ENCODE data around the gene CCND3. TPM values are rescaled to one million over a fixed set of nuclear protein-coding genes. Genes with fewer than 3 reads are reported as not detected.

Gene CCND3
- total RNA-seq, 2 donors from 2014 or later, result 145 to 153 TPM

DNA sequence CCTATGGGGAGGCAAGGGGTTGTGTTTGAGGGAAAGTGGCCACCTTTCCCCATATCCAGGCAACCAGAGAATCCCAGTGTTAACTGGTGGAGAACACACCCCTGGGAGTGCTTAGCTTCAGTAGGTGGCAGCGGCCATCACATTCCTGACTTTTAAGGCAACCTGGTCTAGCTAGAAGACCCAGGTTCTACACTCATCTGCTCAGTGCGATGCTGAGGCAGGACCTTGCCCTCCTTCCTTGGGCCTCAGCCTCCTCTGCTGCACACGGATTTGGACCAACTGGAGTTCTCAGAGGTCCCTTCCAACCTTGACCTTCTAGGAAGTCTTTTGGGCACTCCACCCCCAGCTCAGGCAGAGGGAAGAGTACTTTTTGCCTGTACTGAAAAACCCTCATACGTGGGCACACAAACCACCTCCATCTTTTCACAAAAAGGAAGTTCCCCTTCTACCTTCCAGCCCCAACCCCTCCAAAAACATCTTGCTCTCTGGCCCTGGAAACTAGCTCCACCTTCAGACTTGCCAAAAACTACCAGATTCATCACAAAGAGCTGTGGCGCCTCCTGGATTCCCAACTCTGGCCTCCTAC is 2.9 kb downstream of the CCND3 start:
- WGBS, result 70% methylated on average over 5 of the region's 5 CpGs
- H3K4me3 ChIP-seq, result no peak overlapping the region
- TF ChIP-seq POLR2A (IDR thresholded peaks at IDR 0.05), result no peak
- no peak for TF ChIP-seq POLR2AphosphoS5 (IDR thresholded peaks at IDR 0.05)
- TF ChIP-seq, protein P1, sequence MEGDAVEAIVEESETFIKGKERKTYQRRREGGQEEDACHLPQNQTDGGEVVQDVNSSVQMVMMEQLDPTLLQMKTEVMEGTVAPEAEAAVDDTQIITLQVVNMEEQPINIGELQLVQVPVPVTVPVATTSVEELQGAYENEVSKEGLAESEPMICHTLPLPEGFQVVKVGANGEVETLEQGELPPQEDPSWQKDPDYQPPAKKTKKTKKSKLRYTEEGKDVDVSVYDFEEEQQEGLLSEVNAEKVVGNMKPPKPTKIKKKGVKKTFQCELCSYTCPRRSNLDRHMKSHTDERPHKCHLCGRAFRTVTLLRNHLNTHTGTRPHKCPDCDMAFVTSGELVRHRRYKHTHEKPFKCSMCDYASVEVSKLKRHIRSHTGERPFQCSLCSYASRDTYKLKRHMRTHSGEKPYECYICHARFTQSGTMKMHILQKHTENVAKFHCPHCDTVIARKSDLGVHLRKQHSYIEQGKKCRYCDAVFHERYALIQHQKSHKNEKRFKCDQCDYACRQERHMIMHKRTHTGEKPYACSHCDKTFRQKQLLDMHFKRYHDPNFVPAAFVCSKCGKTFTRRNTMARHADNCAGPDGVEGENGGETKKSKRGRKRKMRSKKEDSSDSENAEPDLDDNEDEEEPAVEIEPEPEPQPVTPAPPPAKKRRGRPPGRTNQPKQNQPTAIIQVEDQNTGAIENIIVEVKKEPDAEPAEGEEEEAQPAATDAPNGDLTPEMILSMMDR (IDR thresholded peaks at IDR 0.05), result no peak
- H3K4me1 ChIP-seq (replicated peaks), result peaks cover 10% of the 10 kb centered on the region
- DNase-seq (ENCODE audit: low spot score), result no peak
- no peak overlapping the region for H3K27ac ChIP-seq
- intact Hi-C loops (cut with DNase I), result loop anchor here (5.0 kb wide), 1 partner anchor 156 kb away; the partner anchor contains the start of gene PRICKLE4
- H3K27me3 ChIP-seq (replicated peaks; ENCODE audit: insufficient read depth), result no peaks in the 10 kb centered on the region
- H3K36me3 ChIP-seq, result peaks cover 4 to 7% of the 10 kb centered on the region in 2 donors
- H3K9me3 ChIP-seq, result no peaks in the 10 kb centered on the region

DNA sequence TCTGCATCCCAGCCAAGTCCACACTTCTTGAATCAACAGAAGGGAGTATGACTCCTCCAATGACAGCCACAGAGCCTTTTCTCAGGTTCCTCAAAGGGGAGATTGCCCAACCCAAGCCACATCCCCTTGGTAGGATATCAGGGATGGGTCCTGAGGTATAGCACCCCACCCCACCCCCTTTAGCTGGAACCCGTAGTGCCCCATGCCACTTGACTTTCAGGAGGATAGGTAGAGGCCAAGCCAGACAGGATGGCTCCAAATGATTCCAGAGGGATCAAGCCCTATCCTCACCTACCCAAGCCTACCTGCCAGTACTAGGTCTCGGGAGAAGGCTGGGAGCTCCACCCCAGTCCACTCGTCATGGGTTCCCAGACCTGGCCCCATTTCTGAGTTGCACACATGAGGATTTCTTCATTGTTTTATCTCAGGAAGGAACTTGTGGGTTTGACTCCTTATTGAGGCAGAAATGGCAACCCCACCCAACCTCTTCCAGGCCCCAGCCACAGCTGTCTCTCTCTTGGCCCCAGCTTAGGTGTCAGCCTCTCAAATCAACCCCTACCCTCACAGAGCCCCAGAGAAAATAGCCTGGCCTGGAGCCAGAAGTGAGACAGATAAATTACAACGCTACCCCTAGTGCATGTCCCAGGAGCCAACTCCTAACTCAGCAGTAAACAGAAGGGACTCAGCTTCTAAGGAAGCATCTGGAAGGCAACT is 3.6 kb downstream of the CCND3 start:
- Histone ChIP-seq H3K36me3 (peaks cover 5 to 7% of the 10 kb centered on the region in 2 donors), H3K27ac (no peak overlapping the region), H3K4me3 (no peak overlapping the region), H3K9me3 (no peaks in the 10 kb centered on the region), H3K4me1 (replicated peaks) (peaks cover 10% of the 10 kb centered on the region), H3K27me3 (replicated peaks; ENCODE audit: insufficient read depth) (no peaks in the 10 kb centered on the region)
- TF ChIP-seq, protein P1 (IDR thresholded peaks at IDR 0.05), result no peak
- TF ChIP-seq POLR2A (IDR thresholded peaks at IDR 0.05), result no peak
- no peak for TF ChIP-seq POLR2AphosphoS5 (IDR thresholded peaks at IDR 0.05)
- no peak for DNase-seq (ENCODE audit: low spot score)
- 63% methylated on average over 4 of the region's 4 CpGs for WGBS
- intact Hi-C loops (cut with DNase I), result loop anchor here (5.0 kb wide), 1 partner anchor 156 kb away; the partner anchor contains the start of gene PRICKLE4

DNA sequence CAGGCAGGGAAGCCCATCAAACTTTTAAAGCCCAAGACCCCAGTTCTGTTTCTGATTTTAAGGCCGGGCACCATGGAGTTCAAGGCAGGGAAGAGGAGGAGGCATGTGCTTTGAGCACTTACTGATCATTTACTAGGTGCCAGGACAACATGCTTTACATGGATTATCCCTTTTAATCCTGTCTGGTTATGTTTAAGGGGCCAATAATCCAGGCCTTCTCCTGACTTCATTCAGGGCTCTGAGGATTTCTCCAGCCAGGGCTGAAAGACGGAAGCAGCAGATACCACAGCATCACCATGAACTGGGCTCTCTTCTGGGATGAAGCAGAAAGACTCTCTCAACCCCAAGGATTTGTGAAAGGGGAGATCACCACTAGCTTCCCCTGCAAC is 4.1 kb downstream of the CCND3 start:
- DNase-seq (ENCODE audit: low spot score), result no peak
- Histone ChIP-seq H3K9me3 (no peaks in the 10 kb centered on the region), H3K27ac (peak overlapping the region in 1 of 2 donors; percentile 14), H3K36me3 (peaks cover 9 to 11% of the 10 kb centered on the region in 2 donors), H3K4me3 (no peak overlapping the region), H3K27me3 (replicated peaks; ENCODE audit: insufficient read depth) (no peaks in the 10 kb centered on the region), H3K4me1 (replicated peaks) (peaks cover 10% of the 10 kb centered on the region)
- WGBS, result 66% methylated on average over 2 of the region's 2 CpGs
- TF ChIP-seq POLR2A (IDR thresholded peaks at IDR 0.05) (no peak), POLR2AphosphoS5 (IDR thresholded peaks at IDR 0.05) (no peak)
- TF ChIP-seq, protein P1 (IDR thresholded peaks at IDR 0.05), result no peak
- intact Hi-C loops (cut with DNase I), result loop anchor here (5.0 kb wide), 1 partner anchor 155 kb away; the partner anchor contains the start of gene PRICKLE4

DNA sequence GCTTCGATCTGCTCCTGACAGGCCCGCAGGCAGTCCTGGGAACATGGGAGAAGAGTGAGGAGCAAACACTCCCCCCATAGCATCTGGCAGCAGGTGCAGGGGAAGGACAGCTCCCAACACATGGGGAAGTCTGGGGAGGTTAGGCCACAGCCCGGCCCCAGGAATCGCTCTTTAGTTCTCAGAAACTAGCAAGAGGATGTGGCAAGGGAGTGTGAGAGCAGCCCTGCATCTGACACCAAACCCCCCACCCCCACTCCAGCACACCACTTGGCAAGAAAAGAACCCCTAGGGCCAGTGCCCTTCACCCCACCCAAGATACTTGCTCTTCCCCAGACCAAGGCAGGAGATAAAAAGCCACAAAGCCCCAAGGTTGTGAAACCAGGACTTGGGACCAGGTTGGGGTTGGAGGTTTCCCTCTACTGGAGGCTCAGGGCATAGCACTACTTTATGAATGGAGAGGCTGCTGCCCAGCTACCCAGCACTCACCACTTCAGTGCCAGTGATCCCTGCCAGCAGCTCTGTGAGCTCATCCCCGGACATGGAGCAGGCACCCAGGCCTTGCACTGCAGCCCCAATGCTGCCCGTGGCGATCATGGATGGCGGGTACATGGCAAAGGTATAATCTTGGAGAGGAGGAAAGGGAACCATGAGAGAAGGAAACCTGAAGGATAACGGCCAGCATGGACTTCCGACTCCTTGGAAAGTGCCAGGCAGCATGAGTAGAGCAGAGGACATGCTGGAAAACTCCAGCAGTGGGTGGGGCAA is 5.4 kb downstream of the CCND3 start:
- TF ChIP-seq, protein P1 (IDR thresholded peaks at IDR 0.05), result peak; percentile 59 to 79 (median 70)
- TF ChIP-seq POLR2A (IDR thresholded peaks at IDR 0.05) (no peak), POLR2AphosphoS5 (IDR thresholded peaks at IDR 0.05) (peak; percentile 68)
- Histone ChIP-seq H3K9me3 (no peaks in the 10 kb centered on the region), H3K36me3 (peaks cover 9 to 20% of the 10 kb centered on the region in 2 donors), H3K27me3 (replicated peaks; ENCODE audit: insufficient read depth) (no peaks in the 10 kb centered on the region), H3K4me1 (replicated peaks) (peaks cover 8% of the 10 kb centered on the region), H3K4me3 (no peak overlapping the region), H3K27ac (no peak overlapping the region)
- 49% methylated on average over 9 of the region's 10 CpGs for WGBS
- intact Hi-C loops (cut with DNase I), result loop anchor here (5.0 kb wide), 1 partner anchor 154 kb away; the partner anchor contains the start of gene PRICKLE4
- DNase-seq (ENCODE audit: low spot score), result peak; percentile 77

Measured in prostate gland (tissue), 2 donors.